Rectal smooth muscle tissue (tissue), 1 donor: ENCODE results near the gene TMEM242.
"Not testable (repeated sequence)": the region's sequence is repeated elsewhere in the genome, so short reads cannot be mapped to it uniquely, and the experiment has no call there.

Source experiments
- H3K27ac ChIP-seq: one replicate; pipeline ENCODE4 v1.7.0; 2013; ENCODE audit warnings: low read depth, low read length, inconsistent platforms
- H3K27me3 ChIP-seq: one replicate; pipeline ENCODE4 v1.7.0; 2013; ENCODE audit warnings: low read length; ENCODE audit not compliant: control insufficient read depth, insufficient read depth
- H3K36me3 ChIP-seq: one replicate; pipeline ENCODE4 v1.7.0; 2013; ENCODE audit warnings: low read length; ENCODE audit not compliant: control insufficient read depth, insufficient read depth
- H3K4me1 ChIP-seq: one replicate; pipeline ENCODE4 v1.7.0; 2013; ENCODE audit warnings: low read length; ENCODE audit not compliant: control insufficient read depth, insufficient read depth
- H3K4me3 ChIP-seq: one replicate; pipeline ENCODE4 v1.7.0; 2013; ENCODE audit warnings: low read length
- H3K9ac ChIP-seq: one replicate; pipeline ENCODE4 v1.7.0; 2013; ENCODE audit warnings: low read length

The TMEM242 gene

DNA sequence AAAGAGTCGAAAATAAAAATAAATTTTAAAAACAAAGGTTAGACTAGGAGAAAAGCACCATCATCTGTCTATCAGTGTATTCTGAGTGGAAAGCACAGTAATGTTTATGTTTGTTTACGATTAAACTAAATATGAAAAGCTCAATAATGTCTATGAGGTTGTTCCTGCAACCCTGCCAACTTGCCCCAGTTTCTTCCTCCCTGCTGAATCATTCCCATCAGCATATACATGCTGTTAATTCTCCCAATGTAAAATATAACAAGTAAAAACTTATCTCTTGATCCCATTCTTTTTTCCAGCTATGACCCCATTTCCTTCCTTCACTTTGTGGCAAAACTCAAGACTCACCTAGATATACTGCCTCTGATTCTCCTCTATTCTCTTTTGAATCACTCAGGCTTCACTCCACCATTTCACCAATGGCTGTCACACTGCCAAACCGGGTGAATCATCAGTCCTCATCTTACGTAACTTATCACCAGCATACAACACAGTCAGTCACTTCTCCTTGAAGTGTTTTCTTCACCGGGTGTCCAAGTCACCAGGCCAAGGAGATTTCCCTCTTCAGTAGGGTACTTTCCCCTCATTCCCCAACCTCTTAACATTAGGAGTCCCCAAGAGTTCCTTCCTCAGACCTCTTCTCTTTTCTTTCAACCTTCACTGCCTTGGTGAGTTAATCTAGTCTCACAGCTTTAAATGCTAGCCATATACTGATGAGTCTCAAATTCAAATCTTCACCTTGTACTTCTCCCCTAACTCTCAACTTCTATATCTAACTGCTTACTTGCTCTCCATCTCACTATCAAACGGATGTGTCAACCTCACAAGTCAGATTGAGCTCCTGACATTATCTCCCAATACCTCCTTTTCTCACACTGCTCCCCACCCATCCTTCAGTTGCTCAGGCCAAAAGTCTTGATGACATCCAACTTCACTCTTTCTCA is 6.2 kb downstream of the TMEM242 start:
- Histone ChIP-seq H3K9ac (no peak overlapping the region), H3K27me3 (no peaks in the 10 kb centered on the region), H3K4me1 (peaks cover 4% of the 10 kb centered on the region), H3K27ac (peak overlapping the region; percentile 64), H3K4me3 (no peak overlapping the region), H3K36me3 (peaks cover 25% of the 10 kb centered on the region)

DNA sequence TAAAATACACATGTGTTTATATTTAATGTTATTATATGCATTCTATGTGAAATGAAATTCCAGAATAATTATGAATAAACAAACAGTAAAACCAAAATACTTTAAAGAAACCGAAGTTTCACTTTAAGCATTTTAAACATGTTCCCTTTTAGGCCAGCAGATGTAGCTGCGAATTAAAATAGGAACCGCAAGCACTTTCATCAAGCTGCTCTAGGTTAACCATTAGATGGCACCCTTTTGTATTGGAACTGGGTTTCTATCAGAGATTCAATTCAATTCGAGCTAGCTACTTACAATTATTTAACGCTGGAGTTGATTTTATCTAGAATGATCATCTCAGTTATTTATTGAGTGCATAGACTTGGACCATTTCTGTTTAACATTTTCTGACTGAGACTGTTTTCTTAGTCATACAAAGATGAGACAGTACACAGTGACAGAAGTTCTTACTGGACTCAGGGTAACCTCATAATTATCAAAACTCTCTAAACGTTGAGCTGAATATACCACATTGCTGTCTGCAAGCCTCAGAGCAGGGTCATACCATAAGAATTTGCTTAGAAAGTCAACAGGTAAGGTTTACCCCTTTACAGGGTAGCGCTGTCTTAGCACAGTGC is 8.5 kb downstream of the TMEM242 start:
- Histone ChIP-seq H3K27ac (no peak overlapping the region), H3K9ac (no peak overlapping the region), H3K27me3 (no peaks in the 10 kb centered on the region), H3K4me3 (no peak overlapping the region), H3K36me3 (peaks cover 31% of the 10 kb centered on the region), H3K4me1 (peaks cover 4% of the 10 kb centered on the region)

GRCh38 chr6:157313531-157314467 is 9.5 kb downstream of the TMEM242 start:
- H3K4me3 ChIP-seq: no peak overlapping the region
- H3K36me3 ChIP-seq: peaks cover 27% of the 10 kb centered on the region
- H3K9ac ChIP-seq: no peak overlapping the region
- peaks cover 4% of the 10 kb centered on the region for H3K4me1 ChIP-seq
- no peak overlapping the region for H3K27ac ChIP-seq
- no peaks in the 10 kb centered on the region for H3K27me3 ChIP-seq

- no peak overlapping the region for H3K27ac ChIP-seq
- peaks cover 23% of the 10 kb centered on the region for H3K36me3 ChIP-seq
- H3K4me1 ChIP-seq: peaks cover 4% of the 10 kb centered on the region
- no peak overlapping the region for H3K9ac ChIP-seq
- H3K27me3 ChIP-seq: no peaks in the 10 kb centered on the region
- H3K4me3 ChIP-seq: no peak overlapping the region
Observed at GRCh38 chr6:157312757-157313156, 10.6 kb downstream of the TMEM242 start.

GRCh38 chr6:157310693-157311092 is 12.6 kb downstream of the TMEM242 start:
- not testable (repeated sequence) for H3K4me3 ChIP-seq, H3K27me3 ChIP-seq, H3K4me1 ChIP-seq, H3K27ac ChIP-seq, H3K9ac ChIP-seq
- H3K36me3 ChIP-seq: peaks cover 23% of the 10 kb centered on the region

DNA sequence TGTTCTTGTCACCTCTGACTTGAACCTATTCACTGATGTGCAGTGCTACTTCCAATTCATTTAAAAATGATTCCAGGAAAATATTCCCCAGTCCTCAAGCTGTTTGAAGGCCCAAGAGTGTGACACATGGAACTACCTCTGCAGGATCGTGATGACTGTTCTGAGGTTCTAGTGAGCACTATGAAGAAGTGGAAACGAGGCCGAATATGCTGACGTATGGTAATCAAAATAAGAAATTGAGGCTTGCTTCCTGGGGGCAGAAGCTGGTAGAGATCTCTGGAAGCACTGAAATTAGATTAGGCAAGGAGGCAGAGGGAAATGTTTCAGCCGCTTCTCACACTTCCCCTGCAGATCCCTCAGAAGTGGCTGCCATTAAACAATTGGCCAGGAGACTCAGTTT is 15.7 kb downstream of the TMEM242 start:
- Histone ChIP-seq H3K9ac (no peak overlapping the region), H3K4me3 (no peak overlapping the region), H3K36me3 (peaks cover 8% of the 10 kb centered on the region), H3K27ac (no peak overlapping the region), H3K27me3 (no peaks in the 10 kb centered on the region), H3K4me1 (peaks cover 13% of the 10 kb centered on the region)

DNA sequence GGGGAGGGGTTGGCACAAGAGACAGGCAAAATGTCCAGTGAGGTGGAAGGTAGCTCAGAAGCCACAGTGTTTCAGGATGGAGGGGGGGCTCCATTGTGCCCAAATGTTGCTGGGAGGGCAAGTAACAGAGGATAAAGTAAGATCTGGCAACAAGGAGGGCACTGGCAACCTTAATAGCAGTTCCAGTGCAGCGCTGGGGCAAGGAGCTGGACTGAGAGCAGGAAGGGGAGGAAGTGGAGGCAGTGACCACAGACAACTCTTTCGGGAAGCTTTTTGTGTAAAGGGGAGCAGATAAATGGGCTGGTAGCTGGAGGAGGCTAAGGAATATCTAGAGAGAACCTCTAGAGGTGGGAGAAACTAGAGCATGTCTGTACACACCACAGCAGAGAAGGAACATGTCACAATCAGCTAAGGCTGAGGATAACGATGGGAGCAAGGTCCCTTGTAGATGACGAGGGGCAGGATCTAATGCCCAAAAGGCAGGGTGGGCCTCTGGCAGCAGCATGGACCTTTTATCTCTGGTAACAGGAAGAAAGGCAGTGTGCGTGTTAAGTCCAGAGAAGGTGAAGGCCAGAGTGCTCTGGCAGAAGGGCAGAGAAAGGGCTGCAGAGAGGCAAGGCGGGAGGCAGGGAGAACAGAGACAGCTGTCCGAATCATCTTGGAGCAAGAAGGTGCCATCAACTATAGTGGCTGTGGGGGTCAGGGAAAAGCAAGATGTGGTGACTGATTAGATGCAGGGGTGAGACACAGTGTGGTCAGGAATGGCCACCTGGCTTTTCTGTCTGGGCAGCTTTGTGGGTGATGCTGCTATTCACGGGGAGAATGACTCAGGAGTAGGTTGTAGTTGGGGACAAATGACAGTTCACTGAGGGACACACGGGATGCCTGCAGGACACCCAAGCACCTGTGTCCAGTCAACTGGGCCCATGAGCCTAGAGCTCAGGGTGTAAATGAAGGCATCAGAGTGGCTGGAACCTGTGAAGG is 17.4 kb downstream of the TMEM242 start:
- H3K4me1 ChIP-seq: peaks cover 13% of the 10 kb centered on the region
- no peak overlapping the region for H3K4me3 ChIP-seq
- no peaks in the 10 kb centered on the region for H3K27me3 ChIP-seq
- H3K27ac ChIP-seq: peak overlapping the region; percentile 27
- no peak overlapping the region for H3K9ac ChIP-seq
- peaks cover 4% of the 10 kb centered on the region for H3K36me3 ChIP-seq

DNA sequence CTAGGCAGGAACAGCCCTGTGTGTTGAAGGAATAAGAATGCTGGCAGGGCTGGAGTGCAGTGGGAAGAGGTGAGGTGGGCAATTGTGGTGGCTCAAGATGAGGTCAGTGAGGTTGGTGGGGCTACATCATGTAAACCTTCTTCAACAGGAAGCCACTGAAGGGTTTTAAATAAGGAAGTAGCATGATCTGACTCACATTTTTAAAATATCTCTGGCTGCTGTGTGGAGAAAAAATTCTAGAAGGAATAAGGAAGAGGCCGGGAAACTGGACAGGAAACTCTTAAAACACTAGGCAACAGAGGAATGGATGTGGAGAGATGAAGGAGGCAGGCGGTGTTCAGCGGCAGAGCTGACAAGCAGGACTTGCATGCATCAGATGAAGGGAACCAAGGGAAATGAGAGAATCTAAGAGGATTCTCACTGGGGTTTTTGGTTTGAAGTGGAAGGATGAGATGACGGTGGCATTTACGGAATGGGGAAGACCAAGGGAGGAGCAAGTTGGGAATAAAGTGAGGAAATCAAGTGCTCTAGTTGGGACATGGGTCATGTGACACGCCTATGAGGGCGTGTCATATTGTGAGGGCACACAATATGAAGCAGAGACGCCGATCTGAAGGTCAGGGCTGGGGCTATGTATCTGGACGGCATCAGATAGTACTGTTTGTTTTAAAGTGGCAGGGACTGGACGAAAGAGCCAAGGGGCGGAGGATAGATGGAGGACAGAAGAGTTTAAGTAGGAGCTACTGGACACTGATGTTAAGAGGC is 18.2 kb downstream of the TMEM242 start:
- Histone ChIP-seq H3K27ac (peak overlapping the region; percentile 27), H3K4me1 (peaks cover 13% of the 10 kb centered on the region), H3K36me3 (no peaks in the 10 kb centered on the region), H3K27me3 (no peaks in the 10 kb centered on the region), H3K4me3 (no peak overlapping the region), H3K9ac (no peak overlapping the region)

DNA sequence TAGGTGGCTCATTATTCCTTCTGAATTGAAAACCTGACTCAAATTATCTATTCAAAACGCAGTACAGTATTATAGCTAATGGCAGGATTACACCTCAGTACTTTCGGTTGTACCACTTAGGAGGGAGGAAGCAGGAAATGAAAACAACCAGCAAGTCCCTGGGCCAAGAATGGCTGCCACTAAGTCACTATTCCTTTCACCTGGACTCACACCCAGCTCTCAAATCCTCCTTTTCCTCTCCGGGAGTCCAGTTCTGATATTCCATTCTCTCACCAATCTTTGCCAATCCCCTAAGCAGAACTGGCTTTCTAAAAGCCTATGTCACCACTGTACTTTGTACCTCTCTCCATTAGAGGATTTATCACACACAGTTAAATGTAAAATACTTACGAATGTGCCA is 20.6 kb downstream of the TMEM242 start:
- H3K9ac ChIP-seq: no peak overlapping the region
- H3K27me3 ChIP-seq: no peaks in the 10 kb centered on the region
- H3K4me1 ChIP-seq: peaks cover 13% of the 10 kb centered on the region
- H3K4me3 ChIP-seq: no peak overlapping the region
- no peak overlapping the region for H3K27ac ChIP-seq
- H3K36me3 ChIP-seq: no peaks in the 10 kb centered on the region

- Histone ChIP-seq H3K27ac (no peak overlapping the region), H3K27me3 (no peaks in the 10 kb centered on the region), H3K4me3 (no peak overlapping the region), H3K36me3 (no peaks in the 10 kb centered on the region), H3K9ac (no peak overlapping the region), H3K4me1 (peaks cover 4% of the 10 kb centered on the region)
Observed at GRCh38 chr6:157300436-157300835, 22.9 kb downstream of the TMEM242 start.

- Histone ChIP-seq H3K4me1 (peaks cover 1% of the 10 kb centered on the region), H3K9ac (no peak overlapping the region), H3K27me3 (no peaks in the 10 kb centered on the region), H3K4me3 (no peak overlapping the region), H3K36me3 (no peaks in the 10 kb centered on the region), H3K27ac (no peak overlapping the region)
Observed at GRCh38 chr6:157300006-157300405, 23.3 kb downstream of the TMEM242 start.
